ENCODE results near the gene XXYLT1.
"Not testable (repeated sequence)": the region's sequence is repeated elsewhere in the genome, so short reads cannot be mapped to it uniquely, and the experiment has no call there.

The XXYLT1 gene

GRCh38 chr3:195204360-195205163, 66.4 kb downstream of the XXYLT1 start:
- DNase-seq: no peak

- DNase-seq: peak; percentile 28
These were observed 67.4 kb downstream of the XXYLT1 start for GRCh38 chr3:195203606-195204005.

- DNase-seq: peak; percentile 29
These were observed 69.7 kb downstream of the XXYLT1 start for GRCh38 chr3:195201295-195201694.

GRCh38 chr3:195200010-195200822, 70.7 kb downstream of the XXYLT1 start:
- DNase-seq: no peak

GRCh38 chr3:195198426-195199346, 72.3 kb downstream of the XXYLT1 start:
- DNase-seq: peak; percentile 6

GRCh38 chr3:195197765-195198425, 73.1 kb downstream of the XXYLT1 start:
- DNase-seq: peak; percentile 15

GRCh38 chr3:195196266-195196665, 74.7 kb downstream of the XXYLT1 start:
- peak; percentile 12 for DNase-seq

- DNase-seq: peak; percentile 20
These were observed 75.4 kb downstream of the XXYLT1 start for GRCh38 chr3:195195321-195196209.

GRCh38 chr3:195194559-195195206, 76.3 kb downstream of the XXYLT1 start:
- no peak for DNase-seq

GRCh38 chr3:195191580-195191979, 79.4 kb downstream of the XXYLT1 start:
- DNase-seq: no peak

GRCh38 chr3:195189821-195190220, 81.1 kb downstream of the XXYLT1 start:
- DNase-seq: no peak

- DNase-seq: no peak
These were observed 82.5 kb downstream of the XXYLT1 start for GRCh38 chr3:195188426-195188927.

GRCh38 chr3:195187609-195188425, 83.1 kb downstream of the XXYLT1 start:
- DNase-seq: no peak

GRCh38 chr3:195186710-195187047, 84.3 kb downstream of the XXYLT1 start:
- DNase-seq: not testable (repeated sequence)

GRCh38 chr3:195186041-195186709, 84.8 kb downstream of the XXYLT1 start:
- DNase-seq: no peak

GRCh38 chr3:195185583-195185982, 85.4 kb downstream of the XXYLT1 start:
- DNase-seq: no peak

- no peak for DNase-seq
These were observed 86.1 kb downstream of the XXYLT1 start for GRCh38 chr3:195184716-195185421.

- DNase-seq: no peak
These were observed 87.7 kb downstream of the XXYLT1 start for GRCh38 chr3:195183071-195183776.

All from left hindlimb (tissue), 1 donor.